WTC11 (cell line): ENCODE measurements around the gene AHNAK2.

Experiments used
- CREM ChIP-seq: sonication (generic); formaldehyde crosslinking; IDR thresholded peaks from 2 replicates; pipeline ENCODE4 v1.8.1; 2022; ENCODE audit warnings: mild to moderate bottlenecking, missing genetic modification reagents, moderate library complexity
- ESRRA ChIP-seq: sonication (generic); formaldehyde crosslinking; IDR thresholded peaks from 2 replicates; pipeline ENCODE4 v1.8.1; 2022; ENCODE audit warnings: mild to moderate bottlenecking, missing genetic modification reagents, borderline replicate concordance
- ETV6 ChIP-seq: sonication (generic); formaldehyde crosslinking; IDR thresholded peaks from 2 replicates; pipeline ENCODE4 v1.8.1; 2022; ENCODE audit warnings: mild to moderate bottlenecking, missing genetic modification reagents
- FOXP1 ChIP-seq: sonication (generic); formaldehyde crosslinking; IDR thresholded peaks from 2 replicates; pipeline ENCODE4 v1.8.0; 2022; ENCODE audit warnings: missing genetic modification reagents, mild to moderate bottlenecking, moderate library complexity, borderline replicate concordance
- MAX ChIP-seq: sonication (generic); formaldehyde crosslinking; IDR thresholded peaks from 2 replicates; pipeline ENCODE4 v1.8.0; 2022; ENCODE audit warnings: mild to moderate bottlenecking, missing genetic modification reagents
- NR2C2 ChIP-seq: sonication (generic); formaldehyde crosslinking; IDR thresholded peaks from 2 replicates; pipeline ENCODE4 v1.8.0; 2022; ENCODE audit warnings: mild to moderate bottlenecking, missing genetic modification reagents
- PRDM15 ChIP-seq: sonication (generic); formaldehyde crosslinking; IDR thresholded peaks from 2 replicates; pipeline ENCODE4 v1.8.0; 2022; ENCODE audit warnings: missing genetic modification reagents
- SP1 ChIP-seq: sonication (generic); formaldehyde crosslinking; conservative IDR thresholded peaks from 2 replicates; pipeline ENCODE4 v1.8.1; 2022; ENCODE audit warnings: missing genetic modification reagents
- TEAD4 ChIP-seq: sonication (generic); formaldehyde crosslinking; IDR thresholded peaks from 2 replicates; pipeline ENCODE4 v1.8.0; 2022; ENCODE audit warnings: mild to moderate bottlenecking, missing genetic modification reagents
- ZNF423 ChIP-seq: fragments of 250-450 bp; sonication (Bioruptor Pico); IDR thresholded peaks from 2 replicates; pipeline ENCODE4 v2.1.2; 2022; ENCODE audit warnings: mild to moderate bottlenecking, moderate library complexity
- TF ChIP-seq, protein P1 (sequence below): fragments of 200-600 bp; IDR thresholded peaks from 2 replicates; pipeline ENCODE4 v1.8.0; 2022; ENCODE audit warnings: antibody characterized with exemption
- TF ChIP-seq, protein P2 (sequence below): sonication (generic); formaldehyde crosslinking; IDR thresholded peaks from 2 replicates; pipeline ENCODE4 v1.8.1; 2023; ENCODE audit warnings: mild to moderate bottlenecking, missing genetic modification reagents, moderate library complexity
- TF ChIP-seq, protein P3 (sequence below): fragments of 250-450 bp; sonication (Bioruptor Pico); IDR thresholded peaks from 2 replicates; pipeline ENCODE4 v1.9.0; 2021; ENCODE audit warnings: mild to moderate bottlenecking

DNA sequence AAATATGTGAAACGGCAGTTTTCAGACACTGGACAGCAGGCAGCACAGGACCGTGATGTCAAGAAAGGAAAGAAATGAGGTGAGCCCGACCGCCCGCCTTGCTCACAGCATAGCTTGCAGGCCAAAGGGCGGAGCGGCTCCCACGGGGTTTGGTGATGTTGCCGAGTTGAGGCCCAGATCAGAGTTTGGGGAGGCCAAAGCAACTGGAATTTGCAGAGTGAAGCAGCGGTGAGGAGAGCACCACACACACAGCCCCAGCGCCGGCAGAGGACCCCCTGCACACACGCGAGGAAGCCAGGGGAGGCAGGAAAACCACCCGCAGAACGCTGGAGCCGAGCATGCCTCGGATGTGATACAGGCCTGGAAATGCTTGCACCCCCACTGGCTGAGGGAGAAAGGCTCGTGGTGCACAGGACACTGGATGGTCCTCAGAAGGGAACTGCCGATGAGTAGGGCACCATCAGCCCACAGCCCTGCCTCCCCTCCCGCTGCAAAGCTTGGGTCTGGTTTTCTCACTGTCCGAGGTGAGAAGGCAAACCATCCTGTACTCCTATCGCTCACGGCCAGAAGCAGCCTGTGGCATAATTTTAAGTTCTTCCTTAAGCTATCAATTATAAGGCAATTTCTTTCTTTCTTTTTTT, 79.2 kb downstream of the AHNAK2 start:
- TF ChIP-seq, protein P1, sequence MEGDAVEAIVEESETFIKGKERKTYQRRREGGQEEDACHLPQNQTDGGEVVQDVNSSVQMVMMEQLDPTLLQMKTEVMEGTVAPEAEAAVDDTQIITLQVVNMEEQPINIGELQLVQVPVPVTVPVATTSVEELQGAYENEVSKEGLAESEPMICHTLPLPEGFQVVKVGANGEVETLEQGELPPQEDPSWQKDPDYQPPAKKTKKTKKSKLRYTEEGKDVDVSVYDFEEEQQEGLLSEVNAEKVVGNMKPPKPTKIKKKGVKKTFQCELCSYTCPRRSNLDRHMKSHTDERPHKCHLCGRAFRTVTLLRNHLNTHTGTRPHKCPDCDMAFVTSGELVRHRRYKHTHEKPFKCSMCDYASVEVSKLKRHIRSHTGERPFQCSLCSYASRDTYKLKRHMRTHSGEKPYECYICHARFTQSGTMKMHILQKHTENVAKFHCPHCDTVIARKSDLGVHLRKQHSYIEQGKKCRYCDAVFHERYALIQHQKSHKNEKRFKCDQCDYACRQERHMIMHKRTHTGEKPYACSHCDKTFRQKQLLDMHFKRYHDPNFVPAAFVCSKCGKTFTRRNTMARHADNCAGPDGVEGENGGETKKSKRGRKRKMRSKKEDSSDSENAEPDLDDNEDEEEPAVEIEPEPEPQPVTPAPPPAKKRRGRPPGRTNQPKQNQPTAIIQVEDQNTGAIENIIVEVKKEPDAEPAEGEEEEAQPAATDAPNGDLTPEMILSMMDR: no peak
- no peak for TF ChIP-seq TEAD4
- no peak for TF ChIP-seq MAX (CRISPR knock-in tag)
- no peak for TF ChIP-seq CREM (CRISPR knock-in tag)
- TF ChIP-seq ESRRA (CRISPR knock-in tag): no peak
- no peak for TF ChIP-seq SP1
- TF ChIP-seq, protein P2, sequence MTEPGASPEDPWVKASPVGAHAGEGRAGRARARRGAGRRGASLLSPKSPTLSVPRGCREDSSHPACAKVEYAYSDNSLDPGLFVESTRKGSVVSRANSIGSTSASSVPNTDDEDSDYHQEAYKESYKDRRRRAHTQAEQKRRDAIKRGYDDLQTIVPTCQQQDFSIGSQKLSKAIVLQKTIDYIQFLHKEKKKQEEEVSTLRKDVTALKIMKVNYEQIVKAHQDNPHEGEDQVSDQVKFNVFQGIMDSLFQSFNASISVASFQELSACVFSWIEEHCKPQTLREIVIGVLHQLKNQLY (CRISPR knock-in tag): no peak
- TF ChIP-seq ETV6: no peak
- TF ChIP-seq FOXP1: no peak
- TF ChIP-seq, protein P3, sequence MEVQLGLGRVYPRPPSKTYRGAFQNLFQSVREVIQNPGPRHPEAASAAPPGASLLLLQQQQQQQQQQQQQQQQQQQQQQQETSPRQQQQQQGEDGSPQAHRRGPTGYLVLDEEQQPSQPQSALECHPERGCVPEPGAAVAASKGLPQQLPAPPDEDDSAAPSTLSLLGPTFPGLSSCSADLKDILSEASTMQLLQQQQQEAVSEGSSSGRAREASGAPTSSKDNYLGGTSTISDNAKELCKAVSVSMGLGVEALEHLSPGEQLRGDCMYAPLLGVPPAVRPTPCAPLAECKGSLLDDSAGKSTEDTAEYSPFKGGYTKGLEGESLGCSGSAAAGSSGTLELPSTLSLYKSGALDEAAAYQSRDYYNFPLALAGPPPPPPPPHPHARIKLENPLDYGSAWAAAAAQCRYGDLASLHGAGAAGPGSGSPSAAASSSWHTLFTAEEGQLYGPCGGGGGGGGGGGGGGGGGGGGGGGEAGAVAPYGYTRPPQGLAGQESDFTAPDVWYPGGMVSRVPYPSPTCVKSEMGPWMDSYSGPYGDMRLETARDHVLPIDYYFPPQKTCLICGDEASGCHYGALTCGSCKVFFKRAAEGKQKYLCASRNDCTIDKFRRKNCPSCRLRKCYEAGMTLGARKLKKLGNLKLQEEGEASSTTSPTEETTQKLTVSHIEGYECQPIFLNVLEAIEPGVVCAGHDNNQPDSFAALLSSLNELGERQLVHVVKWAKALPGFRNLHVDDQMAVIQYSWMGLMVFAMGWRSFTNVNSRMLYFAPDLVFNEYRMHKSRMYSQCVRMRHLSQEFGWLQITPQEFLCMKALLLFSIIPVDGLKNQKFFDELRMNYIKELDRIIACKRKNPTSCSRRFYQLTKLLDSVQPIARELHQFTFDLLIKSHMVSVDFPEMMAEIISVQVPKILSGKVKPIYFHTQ (CRISPR knock-in tag): no peak
- TF ChIP-seq PRDM15 (CRISPR knock-in tag): no peak
- no peak for TF ChIP-seq ZNF423 (CRISPR knock-in tag)
- TF ChIP-seq NR2C2 (CRISPR knock-in tag): no peak
